HG03378 (cell line): ENCODE data around the gene RASD1.

Experiments used
- ATAC-seq: cut with Tn5 transposase; IDR thresholded peaks from one replicate; pipeline ENCODE4 v1.9.1; 2021; ENCODE audit warnings: mild to moderate bottlenecking, moderate library complexity; ENCODE audit not compliant: unreplicated experiment

Gene RASD1

GRCh38 chr17:17496189-17497064 is at the start of gene RASD1:
TSS of gene RASD1 (minus strand) at chr17:17496395. CDS start at chr17:17496181, 214 bp downstream.
- no peak for ATAC-seq

- no peak for ATAC-seq
Observed at GRCh38 chr17:17545984-17546383, 49.8 kb upstream of the RASD1 start.

- ATAC-seq: no peak
Observed at GRCh38 chr17:17545031-17545820, 49.0 kb upstream of the RASD1 start.

GRCh38 chr17:17542906-17543635 is 46.9 kb upstream of the RASD1 start:
- ATAC-seq: no peak

- ATAC-seq: no peak
Observed at GRCh38 chr17:17541640-17542001, 45.4 kb upstream of the RASD1 start.

GRCh38 chr17:17540935-17541639 is 44.9 kb upstream of the RASD1 start:
- ATAC-seq: no peak

- ATAC-seq: no peak
Observed at GRCh38 chr17:17540278-17540906, 44.2 kb upstream of the RASD1 start.

GRCh38 chr17:17539591-17539990 is 43.4 kb upstream of the RASD1 start:
- ATAC-seq: no peak

- no peak for ATAC-seq
Observed at GRCh38 chr17:17538417-17539391, 42.5 kb upstream of the RASD1 start.

- no peak for ATAC-seq
Observed at GRCh38 chr17:17537311-17538099, 41.3 kb upstream of the RASD1 start.

GRCh38 chr17:17536702-17537101 is 40.5 kb upstream of the RASD1 start:
- no peak for ATAC-seq

- no peak for ATAC-seq
Observed at GRCh38 chr17:17535957-17536356, 39.8 kb upstream of the RASD1 start.

GRCh38 chr17:17533901-17534441 is 37.8 kb upstream of the RASD1 start:
- no peak for ATAC-seq

- ATAC-seq: no peak
Observed at GRCh38 chr17:17532991-17533390, 36.8 kb upstream of the RASD1 start.

GRCh38 chr17:17531156-17531555 is 35.0 kb upstream of the RASD1 start:
- no peak for ATAC-seq

GRCh38 chr17:17528696-17529652 is 32.8 kb upstream of the RASD1 start:
- no peak for ATAC-seq

- ATAC-seq: no peak
Observed at GRCh38 chr17:17527956-17528500, 31.8 kb upstream of the RASD1 start.
